Skeletal muscle tissue (tissue), 4 donors: Measurements from ENCODE around the gene KAT6B. TPM values are rescaled to one million over a fixed set of nuclear protein-coding genes. Genes with fewer than 3 reads are reported as not detected.

Source experiments
- H3K27ac ChIP-seq: one replicate; pipeline ENCODE4 v1.7.0; 2013; ENCODE audit warnings: mild to moderate bottlenecking, low read depth, low read length, inconsistent platforms
- H3K27me3 ChIP-seq, 3 donors: one replicate each; pipeline ENCODE4 v1.7.0; 2013; ENCODE audit warnings: low read length in 3 of 3; ENCODE audit not compliant: control insufficient read depth in 3 of 3, insufficient read depth in 3 of 3
- H3K36me3 ChIP-seq, 3 donors: one replicate each; pipeline ENCODE4 v1.7.0; 2013; ENCODE audit warnings: low read length in 3 of 3; ENCODE audit not compliant: control insufficient read depth in 3 of 3, insufficient read depth in 3 of 3
- H3K4me1 ChIP-seq, 3 donors: one replicate each; pipeline ENCODE4 v1.7.0; 2013; ENCODE audit warnings: low read length in 3 of 3, mild to moderate bottlenecking in 3 of 3; ENCODE audit not compliant: control insufficient read depth in 3 of 3, insufficient read depth in 3 of 3
- H3K4me3 ChIP-seq, 3 donors: one replicate each; pipeline ENCODE4 v1.7.0; 2013; ENCODE audit warnings: low read length in 3 of 3
- H3K9ac ChIP-seq, 3 donors: one replicate each; pipeline ENCODE4 v1.7.0; 2013; ENCODE audit warnings: low read length in 3 of 3, mild to moderate bottlenecking in 3 of 3, moderate library complexity in 2 of 3, low read depth in 1 of 3
- H3K9me3 ChIP-seq, 3 donors: one replicate each; pipeline ENCODE4 v1.7.0; 2013; ENCODE audit warnings: low read length in 3 of 3; ENCODE audit not compliant: control insufficient read depth in 3 of 3
- total RNA-seq: library from RNA; depleted of rRNA; stranded (reverse); fragments of >200 nt; gene quantifications from one replicate; pipeline ENCODE4 v1.2.3, GENCODE V29; 2014
- donor health status: Osteomylitis.

Gene KAT6B
- total RNA-seq, 1 donor from 2014 or later: 49.6 TPM

DNA sequence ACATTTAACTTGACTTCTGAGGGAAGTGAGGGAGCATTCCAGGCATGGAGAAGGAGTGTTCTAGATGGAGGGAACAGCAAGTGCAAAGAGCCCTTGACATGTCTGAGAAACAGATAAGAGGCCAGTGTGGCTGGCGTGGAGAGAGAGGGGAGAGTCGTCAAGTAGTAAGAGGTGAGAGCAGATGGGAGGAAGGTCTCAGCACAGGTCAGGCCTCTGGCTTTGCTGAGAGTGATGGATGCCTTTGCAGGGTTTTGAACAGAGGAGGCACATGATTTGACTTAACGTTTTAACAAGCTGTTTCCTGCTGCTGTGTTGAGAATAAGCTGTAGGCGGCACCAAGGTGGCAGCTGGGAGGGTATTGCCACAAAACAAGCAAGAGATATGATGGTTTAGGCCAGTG is 97.2 kb downstream of the KAT6B start:
- no peak overlapping the region for H3K27ac ChIP-seq
- H3K4me3 ChIP-seq: no peak overlapping the region
- H3K9ac ChIP-seq: peak overlapping the region in 1 of 3 donors; percentile 12
- H3K9me3 ChIP-seq: no peaks in the 10 kb centered on the region
- H3K36me3 ChIP-seq: no peaks in the 10 kb centered on the region
- peaks cover 36 to 47% (median 45%) of the 10 kb centered on the region in 3 donors for H3K4me1 ChIP-seq
- no peaks in the 10 kb centered on the region for H3K27me3 ChIP-seq

- Histone ChIP-seq H3K9me3 (no peaks in the 10 kb centered on the region), H3K4me1 (peaks cover 36 to 47% (median 45%) of the 10 kb centered on the region in 3 donors), H3K4me3 (peak overlapping the region in 1 of 3 donors; percentile 35), H3K27me3 (no peaks in the 10 kb centered on the region), H3K9ac (no peak overlapping the region), H3K27ac (no peak overlapping the region), H3K36me3 (no peaks in the 10 kb centered on the region)
Observed at GRCh38 chr10:74924251-74924963, 98.0 kb downstream of the KAT6B start.

DNA sequence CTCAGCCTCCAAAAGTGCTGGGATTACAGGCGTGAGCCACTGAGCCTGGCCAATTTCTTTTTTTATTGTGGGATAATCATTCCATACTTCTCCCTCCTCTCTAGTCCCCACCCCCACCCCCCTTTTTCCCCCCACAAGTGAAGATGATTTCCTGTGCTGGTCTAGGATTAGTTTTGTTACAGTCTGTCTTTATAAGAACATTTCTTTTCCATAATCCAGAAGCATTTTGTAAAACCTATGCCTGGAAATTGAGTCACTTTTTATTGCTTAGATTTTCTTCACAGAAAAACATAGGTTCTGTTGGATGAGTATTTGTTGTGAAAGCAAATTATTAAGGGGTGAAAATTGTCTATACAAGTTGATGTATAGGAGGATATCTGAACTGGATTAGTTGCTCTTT is 98.9 kb downstream of the KAT6B start:
- H3K27ac ChIP-seq: no peak overlapping the region
- no peak overlapping the region for H3K9ac ChIP-seq
- H3K36me3 ChIP-seq: no peaks in the 10 kb centered on the region
- H3K27me3 ChIP-seq: no peaks in the 10 kb centered on the region
- no peaks in the 10 kb centered on the region for H3K9me3 ChIP-seq
- H3K4me1 ChIP-seq: peaks cover 36 to 47% (median 45%) of the 10 kb centered on the region in 3 donors
- no peak overlapping the region for H3K4me3 ChIP-seq

GRCh38 chr10:74925708-74926107 is 99.3 kb downstream of the KAT6B start:
- Histone ChIP-seq H3K4me3 (no peak overlapping the region), H3K27ac (no peak overlapping the region), H3K4me1 (peaks cover 36 to 47% (median 45%) of the 10 kb centered on the region in 3 donors), H3K9me3 (no peaks in the 10 kb centered on the region), H3K27me3 (no peaks in the 10 kb centered on the region), H3K9ac (no peak overlapping the region), H3K36me3 (no peaks in the 10 kb centered on the region)

- Histone ChIP-seq H3K27ac (peak overlapping the region; percentile 9), H3K27me3 (no peaks in the 10 kb centered on the region), H3K4me1 (peaks cover 29 to 39% (median 38%) of the 10 kb centered on the region in 3 donors), H3K9ac (no peak overlapping the region), H3K9me3 (no peaks in the 10 kb centered on the region), H3K36me3 (no peaks in the 10 kb centered on the region), H3K4me3 (no peak overlapping the region)
Observed at GRCh38 chr10:74926791-74927585, 100.6 kb downstream of the KAT6B start.

- H3K4me1 ChIP-seq: peaks cover 31 to 40% (median 38%) of the 10 kb centered on the region in 3 donors
- peak overlapping the region; percentile 9 for H3K27ac ChIP-seq
- H3K27me3 ChIP-seq: no peaks in the 10 kb centered on the region
- H3K9me3 ChIP-seq: no peaks in the 10 kb centered on the region
- H3K4me3 ChIP-seq: no peak overlapping the region
- H3K36me3 ChIP-seq: no peaks in the 10 kb centered on the region
- no peak overlapping the region for H3K9ac ChIP-seq
Observed at GRCh38 chr10:74927701-74928100, 101.3 kb downstream of the KAT6B start.

GRCh38 chr10:74928742-74929191 is 102.4 kb downstream of the KAT6B start:
- Histone ChIP-seq H3K27me3 (no peaks in the 10 kb centered on the region), H3K4me3 (no peak overlapping the region), H3K9me3 (no peaks in the 10 kb centered on the region), H3K4me1 (peaks cover 27 to 37% (median 35%) of the 10 kb centered on the region in 3 donors), H3K9ac (no peak overlapping the region), H3K36me3 (no peaks in the 10 kb centered on the region), H3K27ac (no peak overlapping the region)

DNA sequence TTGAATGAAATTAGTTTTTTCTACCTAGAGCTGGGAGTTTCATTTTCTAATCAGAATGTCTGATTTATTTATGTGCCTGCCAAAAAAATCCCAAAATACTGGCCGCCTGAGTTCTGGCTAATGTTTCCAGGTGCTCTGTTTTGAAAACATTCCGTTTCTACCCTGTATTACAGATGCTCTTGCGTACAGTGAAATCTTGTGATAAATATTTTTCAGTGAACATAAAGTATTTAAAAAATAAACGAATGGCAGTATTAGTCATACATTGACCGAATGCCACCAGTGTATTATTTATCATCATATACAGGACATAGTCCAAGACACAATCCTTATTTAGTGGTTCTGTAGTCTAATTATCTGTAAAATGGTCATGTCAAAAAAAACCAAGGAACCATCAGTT is 102.8 kb downstream of the KAT6B start:
- Histone ChIP-seq H3K9ac (no peak overlapping the region), H3K27me3 (no peaks in the 10 kb centered on the region), H3K4me1 (peaks cover 23 to 32% (median 30%) of the 10 kb centered on the region in 3 donors), H3K9me3 (no peaks in the 10 kb centered on the region), H3K4me3 (no peak overlapping the region), H3K27ac (no peak overlapping the region), H3K36me3 (no peaks in the 10 kb centered on the region)

DNA sequence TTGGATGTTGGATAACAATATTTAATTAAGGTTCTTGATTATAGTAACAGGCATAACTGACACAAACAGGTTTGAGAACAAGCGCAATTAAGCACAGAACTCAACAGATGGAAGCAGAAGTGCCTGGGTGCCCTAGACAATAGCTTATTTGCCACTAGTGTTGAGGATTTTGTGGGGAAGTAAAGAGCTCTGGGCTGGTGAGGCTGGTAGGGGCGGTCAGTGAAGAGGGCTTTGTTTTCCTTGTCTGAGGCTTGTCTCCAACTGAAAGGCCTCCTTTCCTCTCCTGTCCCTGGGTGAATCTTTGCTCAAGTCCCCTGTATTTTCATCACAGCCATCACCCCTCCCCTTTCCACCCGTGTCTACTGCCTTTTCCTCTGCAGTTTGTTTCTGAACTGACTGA is 104.6 kb downstream of the KAT6B start:
- no peak overlapping the region for H3K4me3 ChIP-seq
- no peaks in the 10 kb centered on the region for H3K36me3 ChIP-seq
- peak overlapping the region in 1 of 3 donors; percentile 28 for H3K9ac ChIP-seq
- H3K9me3 ChIP-seq: no peaks in the 10 kb centered on the region
- no peaks in the 10 kb centered on the region for H3K27me3 ChIP-seq
- peaks cover 15 to 22% (median 20%) of the 10 kb centered on the region in 3 donors for H3K4me1 ChIP-seq
- no peak overlapping the region for H3K27ac ChIP-seq

DNA sequence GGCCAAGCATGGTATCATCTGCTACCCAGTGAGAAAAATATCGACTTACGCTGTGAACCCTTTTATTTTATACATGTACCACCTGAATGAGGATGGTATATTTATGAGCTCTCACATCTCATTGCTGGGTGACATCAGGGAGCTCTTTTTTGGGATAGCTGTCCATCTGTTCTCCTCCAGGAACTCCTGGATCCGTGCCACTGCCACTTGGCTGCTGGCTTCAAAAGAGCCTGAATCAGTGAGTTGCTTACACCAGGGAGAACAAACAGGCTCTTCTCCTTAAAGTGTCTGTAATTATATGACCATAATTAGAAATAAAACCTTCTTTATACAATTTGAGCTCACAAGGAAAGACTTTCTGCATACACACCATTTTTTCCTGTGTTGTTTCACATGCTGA is 106.2 kb downstream of the KAT6B start:
- peaks cover 9 to 19% (median 15%) of the 10 kb centered on the region in 3 donors for H3K4me1 ChIP-seq
- no peak overlapping the region for H3K27ac ChIP-seq

More for the DNA sequence above, 106.2 kb downstream of the KAT6B start:
- Histone ChIP-seq H3K27me3 (no peaks in the 10 kb centered on the region), H3K4me3 (no peak overlapping the region), H3K9me3 (no peaks in the 10 kb centered on the region), H3K36me3 (no peaks in the 10 kb centered on the region), H3K9ac (no peak overlapping the region)
